HG03066 (cell line): ENCODE measurements around the gene SPG21.

Source experiments
- ATAC-seq: cut with Tn5 transposase; IDR thresholded peaks from one replicate; pipeline ENCODE4 v1.9.1; 2021; ENCODE audit warnings: low read depth; ENCODE audit not compliant: unreplicated experiment

Gene SPG21

GRCh38 chr15:64943512-64944225, 46.0 kb downstream of the SPG21 start:
- no peak for ATAC-seq

GRCh38 chr15:64942356-64942755, 47.4 kb downstream of the SPG21 start:
- no peak for ATAC-seq

GRCh38 chr15:64938192-64938591, 51.5 kb downstream of the SPG21 start:
- ATAC-seq = no peak

- ATAC-seq = no peak
These were observed 55.7 kb downstream of the SPG21 start for GRCh38 chr15:64934023-64934422.

GRCh38 chr15:64931381-64931780, 58.3 kb downstream of the SPG21 start:
- ATAC-seq = no peak

GRCh38 chr15:64930778-64931371, 58.8 kb downstream of the SPG21 start:
- ATAC-seq = no peak

- no peak for ATAC-seq
These were observed 59.6 kb downstream of the SPG21 start for GRCh38 chr15:64930019-64930652.

GRCh38 chr15:64928626-64929220, 61.0 kb downstream of the SPG21 start:
- no peak for ATAC-seq

GRCh38 chr15:64926661-64927060, 63.1 kb downstream of the SPG21 start:
- ATAC-seq = no peak

GRCh38 chr15:64925335-64926330, 64.1 kb downstream of the SPG21 start:
- no peak for ATAC-seq

GRCh38 chr15:64923546-64923945, 66.2 kb downstream of the SPG21 start:
- no peak for ATAC-seq

GRCh38 chr15:64921711-64922110, 68.0 kb downstream of the SPG21 start:
- no peak for ATAC-seq

- no peak for ATAC-seq
These were observed 70.0 kb downstream of the SPG21 start for GRCh38 chr15:64919721-64920120.

GRCh38 chr15:64917211-64917610, 72.5 kb downstream of the SPG21 start:
- no peak for ATAC-seq

- ATAC-seq = no peak
These were observed 73.3 kb downstream of the SPG21 start for GRCh38 chr15:64916365-64916764.

- ATAC-seq = no peak
These were observed 74.0 kb downstream of the SPG21 start for GRCh38 chr15:64915518-64916227.
